Measurements from ENCODE around the gene USP47. TPM values are rescaled to one million over a fixed set of nuclear protein-coding genes. Genes with fewer than 3 reads are reported as not detected.

The USP47 gene
- total and polyA plus RNA-seq, 5 donors, result 35.3 to 57.3 (median 52.5) TPM

- Histone ChIP-seq H3K27ac (ENCODE audit: low read length) (peak overlapping the region; percentile 26), H3K4me1 (ENCODE audit: control insufficient read depth, insufficient read depth, low read length) (peaks cover 4% of the 10 kb centered on the region), H3K4me3 (ENCODE audit: low read length) (no peak overlapping the region), H3K27me3 (ENCODE audit: control insufficient read depth, insufficient read depth) (no peaks in the 10 kb centered on the region), H3K9me3 (ENCODE audit: control insufficient read depth, low read length) (no peaks in the 10 kb centered on the region)
- no peak for ATAC-seq
- intact Hi-C loops (cut with DNase I), result loop anchor here in 1 of 4 donors (10.0 kb wide), 1 partner anchor 65 kb away; no protein-coding TSS in a partner anchor
- no peak for DNase-seq
Observed at GRCh38 chr11:11959601-11960000, 117.8 kb downstream of the USP47 start.

- H3K4me3 ChIP-seq (ENCODE audit: low read length), result no peak overlapping the region
- no peaks in the 10 kb centered on the region for H3K9me3 ChIP-seq (ENCODE audit: control insufficient read depth, low read length)
- intact Hi-C loops (cut with DNase I), result no loop called here
- DNase-seq, result no peak
- no peaks in the 10 kb centered on the region for H3K27me3 ChIP-seq (ENCODE audit: control insufficient read depth, insufficient read depth)
- peaks cover 7% of the 10 kb centered on the region for H3K4me1 ChIP-seq (ENCODE audit: control insufficient read depth, insufficient read depth, low read length)
- peak overlapping the region; percentile 42 for H3K27ac ChIP-seq (ENCODE audit: low read length)
- no peak for ATAC-seq
- WGBS, result 79% methylated on average over 1 of the region's 1 CpG
Observed at GRCh38 chr11:11960687-11961086, 118.9 kb downstream of the USP47 start.

GRCh38 chr11:11961399-11962028 is 119.7 kb downstream of the USP47 start:
- no peaks in the 10 kb centered on the region for H3K27me3 ChIP-seq (ENCODE audit: control insufficient read depth, insufficient read depth)
- intact Hi-C loops (cut with DNase I), result no loop called here
- DNase-seq, result peak in 2 of 3 donors; percentile 23 to 39
- ATAC-seq, result no peak
- peak overlapping the region; percentile 6 for H3K27ac ChIP-seq (ENCODE audit: low read length)
- H3K4me3 ChIP-seq (ENCODE audit: low read length), result no peak overlapping the region
- H3K9me3 ChIP-seq (ENCODE audit: control insufficient read depth, low read length), result no peaks in the 10 kb centered on the region
- H3K4me1 ChIP-seq (ENCODE audit: control insufficient read depth, insufficient read depth, low read length), result peaks cover 7% of the 10 kb centered on the region
- WGBS, result 98% methylated on average over 3 of the region's 3 CpGs

GRCh38 chr11:11963067-11963466 is 121.3 kb downstream of the USP47 start:
- Histone ChIP-seq H3K27ac (ENCODE audit: low read length) (no peak overlapping the region), H3K27me3 (ENCODE audit: control insufficient read depth, insufficient read depth) (no peaks in the 10 kb centered on the region), H3K4me3 (ENCODE audit: low read length) (no peak overlapping the region), H3K9me3 (ENCODE audit: control insufficient read depth, low read length) (no peaks in the 10 kb centered on the region), H3K4me1 (ENCODE audit: control insufficient read depth, insufficient read depth, low read length) (peaks cover 7% of the 10 kb centered on the region)
- WGBS, result 88% methylated on average over 7 of the region's 7 CpGs
- intact Hi-C loops (cut with DNase I), result no loop called here
- ATAC-seq (no peak), DNase-seq (no peak)

- H3K27ac ChIP-seq (ENCODE audit: low read length), result peak overlapping the region; percentile 73
- peaks cover 7% of the 10 kb centered on the region for H3K4me1 ChIP-seq (ENCODE audit: control insufficient read depth, insufficient read depth, low read length)
- H3K9me3 ChIP-seq (ENCODE audit: control insufficient read depth, low read length), result no peaks in the 10 kb centered on the region
- intact Hi-C loops (cut with DNase I), result no loop called here
- 53% methylated on average over 15 of the region's 15 CpGs for WGBS
- H3K4me3 ChIP-seq (ENCODE audit: low read length), result no peak overlapping the region
- peak in 2 of 3 donors; percentile 53 to 67 for DNase-seq
- ATAC-seq, result peak; percentile 10 to 36
- no peaks in the 10 kb centered on the region for H3K27me3 ChIP-seq (ENCODE audit: control insufficient read depth, insufficient read depth)
Observed at GRCh38 chr11:11963842-11964773, 122.3 kb downstream of the USP47 start.

- H3K4me3 ChIP-seq (ENCODE audit: low read length), result no peak overlapping the region
- H3K9me3 ChIP-seq (ENCODE audit: control insufficient read depth, low read length), result no peaks in the 10 kb centered on the region
- peaks cover 14% of the 10 kb centered on the region for H3K4me1 ChIP-seq (ENCODE audit: control insufficient read depth, insufficient read depth, low read length)
- no peaks in the 10 kb centered on the region for H3K27me3 ChIP-seq (ENCODE audit: control insufficient read depth, insufficient read depth)
- DNase-seq, result peak in 2 of 3 donors; percentile 31 to 57
- peak overlapping the region; percentile 53 for H3K27ac ChIP-seq (ENCODE audit: low read length)
- WGBS, result 82% methylated on average over 5 of the region's 5 CpGs
- ATAC-seq, result no peak
- intact Hi-C loops (cut with DNase I), result no loop called here
Observed at GRCh38 chr11:11964774-11965150, 123.0 kb downstream of the USP47 start.

GRCh38 chr11:11965192-11965591 is 123.4 kb downstream of the USP47 start:
- intact Hi-C loops (cut with DNase I), result no loop called here
- Histone ChIP-seq H3K27ac (ENCODE audit: low read length) (peak overlapping the region; percentile 44), H3K27me3 (ENCODE audit: control insufficient read depth, insufficient read depth) (no peaks in the 10 kb centered on the region), H3K4me1 (ENCODE audit: control insufficient read depth, insufficient read depth, low read length) (peaks cover 17% of the 10 kb centered on the region), H3K9me3 (ENCODE audit: control insufficient read depth, low read length) (no peaks in the 10 kb centered on the region), H3K4me3 (ENCODE audit: low read length) (no peak overlapping the region)
- ATAC-seq, result no peak
- peak in 1 of 3 donors; percentile 37 for DNase-seq
- 78% methylated on average over 3 of the region's 3 CpGs for WGBS

GRCh38 chr11:11965656-11966353 is 124.0 kb downstream of the USP47 start:
- Histone ChIP-seq H3K27me3 (ENCODE audit: control insufficient read depth, insufficient read depth) (no peaks in the 10 kb centered on the region), H3K4me3 (ENCODE audit: low read length) (no peak overlapping the region), H3K4me1 (ENCODE audit: control insufficient read depth, insufficient read depth, low read length) (peaks cover 21% of the 10 kb centered on the region), H3K27ac (ENCODE audit: low read length) (peak overlapping the region; percentile 44), H3K9me3 (ENCODE audit: control insufficient read depth, low read length) (no peaks in the 10 kb centered on the region)
- WGBS, result 87% methylated on average over 10 of the region's 10 CpGs
- intact Hi-C loops (cut with DNase I), result no loop called here
- ATAC-seq (no peak), DNase-seq (peak in 2 of 3 donors; percentile 58 to 62)

- 93% methylated on average over 7 of the region's 7 CpGs for WGBS
- no peaks in the 10 kb centered on the region for H3K27me3 ChIP-seq (ENCODE audit: control insufficient read depth, insufficient read depth)
- H3K27ac ChIP-seq (ENCODE audit: low read length), result peak overlapping the region; percentile 39
- intact Hi-C loops (cut with DNase I), result no loop called here
- H3K4me3 ChIP-seq (ENCODE audit: low read length), result no peak overlapping the region
- H3K9me3 ChIP-seq (ENCODE audit: control insufficient read depth, low read length), result no peaks in the 10 kb centered on the region
- DNase-seq (peak in 1 of 3 donors; percentile 19), ATAC-seq (no peak)
- H3K4me1 ChIP-seq (ENCODE audit: control insufficient read depth, insufficient read depth, low read length), result peaks cover 20% of the 10 kb centered on the region
Observed at GRCh38 chr11:11966354-11966741, 124.6 kb downstream of the USP47 start.

- H3K4me3 ChIP-seq (ENCODE audit: low read length), result no peak overlapping the region
- peak overlapping the region; percentile 40 for H3K27ac ChIP-seq (ENCODE audit: low read length)
- H3K27me3 ChIP-seq (ENCODE audit: control insufficient read depth, insufficient read depth), result no peaks in the 10 kb centered on the region
- 57% methylated on average over 15 of the region's 15 CpGs for WGBS
- ATAC-seq (peak; percentile 64 to 65), DNase-seq (peak; percentile 82 to 94 (median 91))
- no peaks in the 10 kb centered on the region for H3K9me3 ChIP-seq (ENCODE audit: control insufficient read depth, low read length)
- peaks cover 18% of the 10 kb centered on the region for H3K4me1 ChIP-seq (ENCODE audit: control insufficient read depth, insufficient read depth, low read length)
- intact Hi-C loops (cut with DNase I), result no loop called here
Observed at GRCh38 chr11:11966826-11967668, 125.3 kb downstream of the USP47 start.

Measured in right cardiac atrium (tissue), 5 donors.